Coronary artery (tissue), 2 donors: ENCODE data around the gene MKX.

Source experiments
- DNase-seq: peaks from one replicate; pipeline ENCODE4 v3.0.0-alpha.2; 2017; ENCODE audit warnings: low spot score
- H3K27ac ChIP-seq, 2 donors: fragments of 200-600 bp; sonication (generic); one replicate each; pipeline ENCODE4 v1.5.1; 2016 to 2019
- H3K4me3 ChIP-seq: fragments of 200-600 bp; sonication (generic); 2 replicates; pipeline ENCODE4 v1.5.1; 2016; ENCODE audit warnings: mild to moderate bottlenecking, moderate library complexity
- TF ChIP-seq, protein P1 (sequence below): fragments of 200-600 bp; sonication (generic); IDR thresholded peaks from one replicate; pipeline ENCODE4 v1.5.1; 2019; ENCODE audit warnings: antibody characterized with exemption

The MKX gene

DNA sequence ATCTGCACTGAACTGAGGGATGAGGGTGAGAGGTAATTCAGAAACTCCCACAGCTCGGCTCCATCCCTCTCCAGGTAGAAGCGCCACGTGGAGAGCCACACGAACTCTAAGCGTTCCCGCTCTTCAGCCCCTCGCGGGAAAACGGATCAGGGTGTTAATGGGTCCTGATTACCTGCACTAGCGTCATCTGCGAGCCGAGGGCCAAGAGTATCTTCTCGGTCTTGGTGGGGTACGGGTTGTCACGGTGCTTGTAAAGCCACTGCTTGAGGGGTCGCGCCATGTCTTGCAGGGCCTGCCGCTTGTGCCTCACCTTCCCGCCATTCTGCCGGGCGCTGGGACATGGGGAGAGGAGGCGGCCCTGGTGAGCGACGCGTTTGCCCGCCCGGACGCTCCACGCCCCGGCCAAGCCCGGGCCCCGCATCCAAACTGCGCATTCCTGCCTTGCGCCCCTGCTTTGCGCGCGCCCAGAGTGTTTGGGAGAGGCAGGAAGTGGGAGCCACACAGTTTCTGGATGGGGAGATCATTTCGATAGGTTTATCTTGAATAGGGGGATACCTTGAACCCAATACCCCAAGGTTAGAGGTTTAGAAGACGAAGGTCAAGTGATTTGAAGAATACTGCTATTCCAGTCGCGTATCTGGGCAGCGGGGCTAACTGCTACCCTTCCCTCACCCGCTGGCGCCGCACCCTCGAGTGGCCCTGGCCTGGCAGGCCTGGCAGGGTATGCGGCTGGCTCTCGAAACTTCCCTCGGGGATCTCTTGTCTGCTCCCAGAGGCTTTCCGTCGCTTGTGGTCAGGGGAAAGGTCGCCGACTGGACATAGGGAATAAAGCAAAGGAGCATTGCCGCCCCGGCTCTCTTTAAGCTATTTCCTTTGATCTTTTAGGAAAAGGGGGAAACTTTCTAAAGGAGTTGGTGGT lies 4.2 kb downstream of the MKX start:
- peak overlapping the region; percentile 89 for H3K4me3 ChIP-seq
- TF ChIP-seq, protein P1, sequence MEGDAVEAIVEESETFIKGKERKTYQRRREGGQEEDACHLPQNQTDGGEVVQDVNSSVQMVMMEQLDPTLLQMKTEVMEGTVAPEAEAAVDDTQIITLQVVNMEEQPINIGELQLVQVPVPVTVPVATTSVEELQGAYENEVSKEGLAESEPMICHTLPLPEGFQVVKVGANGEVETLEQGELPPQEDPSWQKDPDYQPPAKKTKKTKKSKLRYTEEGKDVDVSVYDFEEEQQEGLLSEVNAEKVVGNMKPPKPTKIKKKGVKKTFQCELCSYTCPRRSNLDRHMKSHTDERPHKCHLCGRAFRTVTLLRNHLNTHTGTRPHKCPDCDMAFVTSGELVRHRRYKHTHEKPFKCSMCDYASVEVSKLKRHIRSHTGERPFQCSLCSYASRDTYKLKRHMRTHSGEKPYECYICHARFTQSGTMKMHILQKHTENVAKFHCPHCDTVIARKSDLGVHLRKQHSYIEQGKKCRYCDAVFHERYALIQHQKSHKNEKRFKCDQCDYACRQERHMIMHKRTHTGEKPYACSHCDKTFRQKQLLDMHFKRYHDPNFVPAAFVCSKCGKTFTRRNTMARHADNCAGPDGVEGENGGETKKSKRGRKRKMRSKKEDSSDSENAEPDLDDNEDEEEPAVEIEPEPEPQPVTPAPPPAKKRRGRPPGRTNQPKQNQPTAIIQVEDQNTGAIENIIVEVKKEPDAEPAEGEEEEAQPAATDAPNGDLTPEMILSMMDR: no peak
- no peak for DNase-seq
- H3K27ac ChIP-seq: peak overlapping the region; percentile 92 to 94

DNA sequence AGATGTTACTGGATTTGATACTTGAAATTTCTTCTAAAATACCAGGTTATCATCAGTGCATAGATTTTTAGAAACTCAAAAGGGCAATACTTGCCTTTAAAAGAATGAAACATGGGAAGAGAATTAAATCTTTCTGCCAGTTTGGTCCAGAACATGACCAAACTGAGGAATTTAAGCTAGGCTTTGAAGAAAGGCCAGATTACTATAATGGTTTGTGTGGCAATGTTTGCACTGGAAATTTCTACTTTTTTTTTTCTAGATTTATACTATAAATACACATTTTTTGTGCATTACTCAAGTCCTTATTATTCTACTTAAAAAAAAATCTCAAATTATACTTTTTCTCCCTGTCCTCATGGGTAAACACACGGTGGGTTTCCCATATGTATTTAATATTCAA lies 9.2 kb downstream of the MKX start:
- TF ChIP-seq, protein P1: no peak
- no peak for DNase-seq
- peak overlapping the region in 1 of 2 donors; percentile 50 for H3K27ac ChIP-seq
- H3K4me3 ChIP-seq: no peak overlapping the region

DNA sequence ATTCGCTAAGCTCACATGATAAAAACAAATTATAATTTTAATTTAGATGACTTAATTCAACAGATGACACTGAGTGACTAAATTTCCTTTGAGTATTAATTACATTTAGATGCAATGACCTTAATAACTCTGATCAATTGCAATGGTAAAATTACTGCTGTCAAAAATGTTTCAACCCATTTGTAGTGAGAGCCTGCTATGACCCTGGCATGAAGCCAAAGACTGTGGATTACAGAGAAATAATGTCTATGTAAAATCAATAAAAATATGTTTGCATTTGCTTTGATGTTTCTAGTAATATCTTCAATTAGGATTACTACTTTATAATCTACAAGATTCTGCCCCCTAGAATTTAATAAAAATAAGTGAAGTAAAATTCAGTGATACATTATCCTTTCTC lies 15.6 kb downstream of the MKX start:
- no peak for DNase-seq
- no peak overlapping the region for H3K4me3 ChIP-seq
- H3K27ac ChIP-seq: no peak overlapping the region
- TF ChIP-seq, protein P1: no peak

DNA sequence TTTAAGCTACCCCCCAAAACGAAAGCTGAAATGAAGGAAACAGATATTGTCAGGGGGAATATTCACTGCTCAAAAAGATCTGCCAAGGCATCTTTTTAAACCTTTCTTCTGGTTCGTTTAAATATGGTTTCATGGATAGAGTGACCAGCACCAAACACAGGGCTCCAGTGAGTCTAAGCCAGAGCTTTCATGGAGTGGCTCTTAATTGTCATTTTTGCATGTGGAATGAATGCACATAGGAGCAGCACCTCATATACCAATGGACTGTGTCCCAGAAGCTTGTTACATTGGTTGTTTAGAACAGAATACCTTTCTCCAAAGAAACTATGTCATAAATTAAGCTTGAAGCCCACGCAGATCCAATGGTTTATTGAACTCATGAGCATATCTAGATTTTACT lies 17.3 kb downstream of the MKX start:
- no peak for DNase-seq
- peak overlapping the region; percentile 59 to 77 for H3K27ac ChIP-seq
- TF ChIP-seq, protein P1: no peak
- peak overlapping the region; percentile 56 for H3K4me3 ChIP-seq

DNA sequence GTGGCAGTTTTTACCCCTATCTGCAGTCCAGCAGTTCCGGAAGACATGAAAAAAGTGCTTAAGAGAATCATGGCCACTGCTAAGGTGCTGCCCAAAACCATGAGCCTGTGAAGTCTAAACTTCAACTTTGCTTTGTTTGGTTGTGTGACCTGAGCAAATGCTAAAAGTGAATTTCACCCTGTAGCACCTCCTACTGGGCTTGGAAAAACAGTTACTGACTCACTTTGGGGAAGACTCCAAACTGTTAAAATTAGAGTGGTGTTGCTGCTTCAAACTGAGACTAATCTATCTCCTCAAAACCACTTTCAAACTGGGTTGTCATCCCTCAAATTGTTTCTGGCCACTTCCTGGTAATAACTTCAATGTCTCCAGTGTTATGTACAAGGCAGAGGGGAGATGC lies 21.3 kb downstream of the MKX start:
- peak overlapping the region; percentile 68 to 72 for H3K27ac ChIP-seq

DNA sequence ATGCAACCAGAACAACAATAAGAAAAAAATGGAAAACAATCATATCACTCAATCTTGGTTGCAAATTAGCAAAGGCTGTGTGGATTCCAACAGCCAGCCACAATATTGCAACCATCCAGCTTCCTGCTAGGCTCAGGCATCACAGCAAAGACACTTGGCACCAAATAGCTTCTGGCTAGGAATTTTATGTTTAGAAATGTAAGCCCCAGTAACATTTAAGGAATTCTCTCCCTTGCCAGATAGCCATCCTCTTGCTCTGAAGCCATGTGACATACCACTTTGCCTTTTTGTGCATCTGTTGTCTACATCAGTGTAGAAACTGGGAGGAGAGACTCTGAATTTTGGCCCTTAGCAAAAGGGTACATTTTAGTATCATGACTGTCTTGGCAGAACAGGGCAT lies 22.2 kb downstream of the MKX start:
- Histone ChIP-seq H3K27ac (peak overlapping the region; percentile 67 to 68), H3K4me3 (no peak overlapping the region)
- TF ChIP-seq, protein P1: no peak
- no peak for DNase-seq

More for the DNA sequence above, 21.3 kb downstream of the MKX start:
- DNase-seq: no peak
- TF ChIP-seq, protein P1: peak; percentile 10
- no peak overlapping the region for H3K4me3 ChIP-seq

DNA sequence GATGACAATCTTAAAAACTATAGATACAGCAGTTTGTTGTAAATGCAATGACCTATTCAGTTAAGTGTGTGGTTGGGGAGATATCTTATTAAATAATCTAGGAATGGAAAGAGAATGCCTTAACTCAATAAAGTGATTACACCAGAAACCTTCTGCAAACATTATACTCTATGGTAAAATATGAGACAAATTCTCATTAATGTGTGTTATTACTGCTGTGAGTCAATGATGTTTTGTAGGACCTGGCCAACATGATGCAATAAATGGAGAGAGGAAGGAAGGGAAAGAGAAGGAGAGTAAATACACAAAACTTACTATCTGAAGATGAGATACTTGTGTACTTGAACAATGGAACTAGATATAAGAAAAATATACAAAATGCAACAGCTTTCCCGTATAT lies 25.1 kb downstream of the MKX start:
- H3K27ac ChIP-seq: no peak overlapping the region
- no peak for DNase-seq
- H3K4me3 ChIP-seq: no peak overlapping the region
- TF ChIP-seq, protein P1: no peak
